ENCODE data around the gene ANAPC5.

DNA sequence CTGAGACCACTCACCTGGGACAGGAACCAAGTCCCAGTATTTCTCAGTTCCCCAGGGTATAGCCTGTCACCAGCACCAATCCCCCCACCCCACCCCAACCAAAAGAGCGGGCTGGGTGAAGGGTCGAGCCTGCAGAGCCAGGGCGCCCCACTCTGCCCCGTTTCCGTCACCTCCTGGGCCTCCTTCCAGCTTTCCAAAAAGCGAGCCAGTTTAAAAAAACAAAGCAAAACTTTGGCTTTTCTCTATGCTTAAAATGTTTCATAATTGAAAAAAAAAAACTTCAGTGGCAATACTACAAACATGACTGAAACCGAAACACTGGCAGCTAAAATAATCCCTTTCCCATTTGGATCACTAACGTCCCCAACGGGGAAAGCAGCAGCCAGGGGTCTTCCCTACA lies 63.2 kb downstream of the ANAPC5 start:
- TF ChIP-seq CTCF (IDR thresholded peaks at IDR 0.05; ENCODE audit: low read depth, low read length) (no peak), EZH2phosphoT487 (IDR thresholded peaks at IDR 0.05; ENCODE audit: low read depth) (no peak)
